Spinal cord (tissue), 10 donors: ENCODE measurements around the gene CRACR2B. TPM values are rescaled to one million over a fixed set of nuclear protein-coding genes. Genes with fewer than 3 reads are reported as not detected.
A peak's percentile ranks its signal among the peaks of the same experiment; 100 is the strongest.

Experiments used
- DNase-seq, 6 donors: peaks; one replicate each; pipeline versions ENCODE4 v3.0.0 to v3.0.0-alpha.2; 2013 to 2015; ENCODE audit warnings: low spot score in 6 of 6, low read depth in 4 of 6
- H3K27ac ChIP-seq: one replicate; pipeline ENCODE4 v1.5.1; 2013; ENCODE audit warnings: low read depth, low read length, control low read depth
- H3K27me3 ChIP-seq: one replicate; pipeline ENCODE4 v1.6.1; 2013; ENCODE audit warnings: low read length; ENCODE audit not compliant: control insufficient read depth, insufficient read depth
- H3K36me3 ChIP-seq: one replicate; pipeline ENCODE4 v1.6.1; 2013; ENCODE audit warnings: low read length; ENCODE audit not compliant: control insufficient read depth, insufficient read depth
- H3K4me1 ChIP-seq: one replicate; pipeline ENCODE4 v1.6.1; 2013; ENCODE audit warnings: low read length; ENCODE audit not compliant: control insufficient read depth, insufficient read depth
- H3K4me3 ChIP-seq: one replicate; pipeline ENCODE4 v1.5.1; 2013; ENCODE audit warnings: low read depth, low read length, control low read depth
- H3K9me3 ChIP-seq: one replicate; pipeline ENCODE4 v1.6.1; 2013; ENCODE audit warnings: low read length; ENCODE audit not compliant: control insufficient read depth, insufficient read depth
- WGBS: methylation state at CpG from one replicate; pipeline ENCODE4 v1.1.5; 2013; ENCODE audit warnings: missing lambda C conversion rate; ENCODE audit not compliant: insufficient coverage; 5-methylcytosine and 5-hydroxymethylcytosine counted together
- polyA plus RNA-seq, 2 donors: library from polyadenylated mRNA; unstranded; fragments of 120-200 nt; gene quantifications; one replicate each; pipeline ENCODE4 v1.2.1, GENCODE V29; 2013; ENCODE audit not compliant: insufficient read length in 2 of 2
- total RNA-seq, 2 donors: library from RNA; depleted of rRNA in 1 of 2; stranded (reverse); fragments of 120-200 nt in 1 of 2; fragments of >200 nt in 1 of 2; gene quantifications; one replicate each; pipeline versions ENCODE4 v1.2.3 to v1.2.4, GENCODE V29; 2013 to 2014
- donor health status: healthy.

Gene CRACR2B
- total and polyA plus RNA-seq, 4 donors, result 2.4 to 12.1 (median 8.4) TPM

GRCh38 chr11:843818-844692, 16.3 kb downstream of the CRACR2B start:
- H3K4me1 ChIP-seq, result peaks cover 70% of the 10 kb centered on the region
- H3K27me3 ChIP-seq, result peaks cover 2% of the 10 kb centered on the region
- H3K9me3 ChIP-seq, result no peaks in the 10 kb centered on the region
- H3K27ac ChIP-seq, result peak overlapping the region; percentile 88
- H3K4me3 ChIP-seq, result peak overlapping the region; percentile 85
- 20% methylated on average over 23 of the region's 25 CpGs for WGBS
- peak in 1 of 6 donors; percentile 83 for DNase-seq
- H3K36me3 ChIP-seq, result peaks cover 30% of the 10 kb centered on the region

- peak overlapping the region; percentile 88 for H3K27ac ChIP-seq
- peak in 2 of 6 donors; percentile 55 to 88 for DNase-seq
- peaks cover 74% of the 10 kb centered on the region for H3K4me1 ChIP-seq
- peaks cover 2% of the 10 kb centered on the region for H3K27me3 ChIP-seq
- H3K9me3 ChIP-seq, result no peaks in the 10 kb centered on the region
- WGBS, result 25% methylated on average over 23 of the region's 31 CpGs
- peaks cover 21% of the 10 kb centered on the region for H3K36me3 ChIP-seq
- H3K4me3 ChIP-seq, result peak overlapping the region; percentile 2
Measured at GRCh38 chr11:844693-845644, 17.2 kb downstream of the CRACR2B start.

- Histone ChIP-seq H3K27ac (peak overlapping the region; percentile 88), H3K36me3 (peaks cover 11% of the 10 kb centered on the region), H3K27me3 (peaks cover 2% of the 10 kb centered on the region), H3K4me1 (peaks cover 74% of the 10 kb centered on the region), H3K4me3 (no peak overlapping the region), H3K9me3 (no peaks in the 10 kb centered on the region)
- 52% methylated on average over 8 of the region's 8 CpGs for WGBS
- no peak for DNase-seq
Measured at GRCh38 chr11:845872-846495, 18.3 kb downstream of the CRACR2B start.

GRCh38 chr11:846496-847098, 18.9 kb downstream of the CRACR2B start:
- Histone ChIP-seq H3K4me1 (peaks cover 74% of the 10 kb centered on the region), H3K27me3 (peaks cover 2% of the 10 kb centered on the region), H3K4me3 (no peak overlapping the region), H3K27ac (no peak overlapping the region), H3K36me3 (peaks cover 8% of the 10 kb centered on the region), H3K9me3 (no peaks in the 10 kb centered on the region)
- 82% methylated on average over 10 of the region's 11 CpGs for WGBS
- no peak for DNase-seq

- H3K36me3 ChIP-seq, result peaks cover 11% of the 10 kb centered on the region
- peaks cover 83% of the 10 kb centered on the region for H3K4me1 ChIP-seq
- no peak overlapping the region for H3K27ac ChIP-seq
- WGBS, result 80% methylated on average over 18 of the region's 18 CpGs
- no peak overlapping the region for H3K4me3 ChIP-seq
- peaks cover 2% of the 10 kb centered on the region for H3K27me3 ChIP-seq
- no peak for DNase-seq
- no peaks in the 10 kb centered on the region for H3K9me3 ChIP-seq
Measured at GRCh38 chr11:847876-848275, 20.2 kb downstream of the CRACR2B start.

GRCh38 chr11:848380-848931, 20.7 kb downstream of the CRACR2B start:
- H3K27me3 ChIP-seq, result no peaks in the 10 kb centered on the region
- no peak overlapping the region for H3K27ac ChIP-seq
- H3K4me3 ChIP-seq, result no peak overlapping the region
- H3K36me3 ChIP-seq, result peaks cover 12% of the 10 kb centered on the region
- DNase-seq, result peak in 1 of 6 donors; percentile 43
- no peaks in the 10 kb centered on the region for H3K9me3 ChIP-seq
- WGBS, result 17% methylated on average over 14 of the region's 14 CpGs
- H3K4me1 ChIP-seq, result peaks cover 81% of the 10 kb centered on the region

- peak overlapping the region; percentile 41 for H3K4me3 ChIP-seq
- peaks cover 80% of the 10 kb centered on the region for H3K4me1 ChIP-seq
- no peaks in the 10 kb centered on the region for H3K27me3 ChIP-seq
- no peaks in the 10 kb centered on the region for H3K9me3 ChIP-seq
- H3K36me3 ChIP-seq, result peaks cover 20% of the 10 kb centered on the region
- no peak overlapping the region for H3K27ac ChIP-seq
- under 1% methylated on average over 65 of the region's 71 CpGs for WGBS
- DNase-seq, result peak in 4 of 6 donors; percentile 56 to 93 (median 78)
Measured at GRCh38 chr11:849104-849824, 21.5 kb downstream of the CRACR2B start.

- peaks cover 29% of the 10 kb centered on the region for H3K36me3 ChIP-seq
- H3K4me3 ChIP-seq, result peak overlapping the region; percentile 39
- peaks cover 80% of the 10 kb centered on the region for H3K4me1 ChIP-seq
- no peaks in the 10 kb centered on the region for H3K9me3 ChIP-seq
- H3K27me3 ChIP-seq, result no peaks in the 10 kb centered on the region
- WGBS, result under 1% methylated on average over 91 of the region's 97 CpGs
- no peak overlapping the region for H3K27ac ChIP-seq
- DNase-seq, result peak in 1 of 6 donors; percentile 47
Measured at GRCh38 chr11:849951-850774, 22.4 kb downstream of the CRACR2B start.
